AG08396 (cell line): ENCODE measurements around the gene TRIM65.
"Not testable (repeated sequence)": the region's sequence is repeated elsewhere in the genome, so short reads cannot be mapped to it uniquely, and the experiment has no call there.

ENCODE experiments used
- DNase-seq: peaks from one replicate; pipeline ENCODE4 v3.0.0; 2012; ENCODE audit warnings: low spot score, mixed read lengths

TRIM65 gene

DNA sequence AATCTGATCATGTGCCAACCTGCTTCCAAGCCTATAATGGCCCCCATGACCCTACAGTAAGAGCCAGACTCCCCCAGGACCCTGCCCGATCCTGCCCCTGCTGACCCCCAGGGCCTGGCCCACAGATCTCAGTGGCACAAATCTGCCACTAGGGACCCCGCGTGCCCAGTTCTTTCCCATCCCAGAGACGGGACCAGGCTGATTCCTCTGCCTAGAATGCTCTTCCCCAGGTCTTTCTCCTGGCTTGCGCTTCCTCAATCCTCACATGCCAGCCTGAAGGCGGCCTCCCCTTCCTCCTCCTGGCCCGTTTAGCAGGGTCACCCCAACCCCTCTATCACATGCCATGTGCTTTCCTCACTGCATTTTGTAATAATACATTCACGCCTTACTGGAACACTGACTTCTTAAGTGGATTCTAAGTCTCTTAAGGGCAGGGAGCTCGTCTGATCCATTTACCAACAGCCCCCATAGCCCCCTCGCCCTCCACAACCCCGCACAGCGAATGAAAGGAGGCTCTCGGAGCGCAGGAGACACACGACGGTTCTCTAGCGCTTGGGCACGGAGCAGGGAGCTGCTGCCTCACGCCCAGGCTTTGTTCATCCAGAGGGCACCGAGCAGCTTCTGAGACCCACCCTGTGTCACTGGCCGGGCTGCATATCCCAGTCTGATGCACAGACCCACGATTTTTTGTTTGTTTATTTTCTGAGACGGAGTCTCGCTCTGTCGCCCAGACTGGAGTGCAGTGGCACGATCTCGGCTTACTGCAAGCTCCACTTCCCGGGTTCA, 1.2 kb downstream of the TRIM65 start:
- peak; percentile 61 for DNase-seq

DNA sequence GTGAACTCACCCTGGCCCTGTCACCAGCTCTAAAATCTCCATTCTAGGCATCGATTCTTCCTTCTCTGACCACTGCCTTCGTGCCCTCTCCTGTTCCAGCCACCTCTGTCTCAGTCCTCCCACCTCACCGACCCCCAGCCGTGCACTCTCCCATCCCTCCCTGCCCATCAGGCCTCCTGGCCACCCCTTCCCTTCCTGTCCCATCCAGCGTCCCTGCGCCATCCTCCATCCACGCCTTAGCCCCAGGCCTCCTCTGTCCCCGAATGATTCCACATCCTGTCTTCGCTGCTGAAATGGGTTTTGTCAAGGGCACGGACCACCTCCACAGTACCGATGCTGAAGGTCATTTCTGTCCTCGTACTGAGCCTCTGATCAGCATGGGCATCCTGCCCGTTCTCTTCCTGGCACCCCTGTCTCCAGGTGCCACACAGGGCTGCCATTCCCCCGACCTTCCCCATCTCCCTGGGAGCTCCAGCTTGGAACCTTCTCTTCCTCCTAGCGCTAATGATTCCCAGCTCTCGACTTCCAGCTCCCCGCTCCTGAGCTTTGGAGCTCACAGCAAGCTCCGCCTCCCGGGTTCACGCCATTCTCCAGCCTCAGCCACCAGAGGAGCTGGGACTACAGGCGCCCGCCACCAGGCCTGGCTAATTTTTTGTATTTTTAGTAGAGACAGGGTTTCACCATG, 2.6 kb downstream of the TRIM65 start:
- DNase-seq = no peak

DNA sequence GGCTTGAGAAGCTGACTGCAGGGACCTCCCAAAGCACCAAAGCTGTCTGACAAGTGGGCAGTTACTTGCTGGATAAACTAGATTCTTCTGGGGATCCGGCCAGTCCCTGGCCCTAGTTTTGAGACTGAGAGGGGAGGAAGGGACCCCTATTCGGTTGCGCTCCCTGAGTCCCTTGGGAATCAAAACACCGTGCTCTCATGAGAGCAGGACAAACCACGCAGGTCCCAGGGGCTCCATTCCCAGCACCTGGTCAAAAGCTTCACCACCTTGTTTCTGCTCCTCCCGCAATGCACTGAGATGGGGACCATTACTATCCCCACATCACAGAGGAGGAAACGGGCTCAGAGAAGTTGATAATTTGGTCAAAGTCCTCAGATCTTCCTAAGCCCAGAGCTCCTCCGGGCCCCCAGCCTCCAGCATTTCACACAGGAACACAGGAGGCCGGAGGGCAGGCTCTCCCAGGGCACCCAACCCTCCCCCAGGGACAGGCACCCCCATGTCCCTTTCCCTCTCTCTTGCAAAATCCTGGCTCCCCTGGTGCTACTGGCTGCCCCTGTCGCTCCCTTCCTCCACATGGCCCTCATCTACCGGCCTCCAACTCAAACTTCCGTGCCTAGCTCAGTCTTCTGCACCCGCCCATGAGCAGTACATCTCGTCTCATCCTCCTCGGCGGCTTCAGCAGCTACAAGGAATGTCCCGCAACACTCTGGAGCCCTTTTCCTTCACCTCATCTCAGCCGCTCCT, 3.3 kb downstream of the TRIM65 start:
- DNase-seq = no peak

DNA sequence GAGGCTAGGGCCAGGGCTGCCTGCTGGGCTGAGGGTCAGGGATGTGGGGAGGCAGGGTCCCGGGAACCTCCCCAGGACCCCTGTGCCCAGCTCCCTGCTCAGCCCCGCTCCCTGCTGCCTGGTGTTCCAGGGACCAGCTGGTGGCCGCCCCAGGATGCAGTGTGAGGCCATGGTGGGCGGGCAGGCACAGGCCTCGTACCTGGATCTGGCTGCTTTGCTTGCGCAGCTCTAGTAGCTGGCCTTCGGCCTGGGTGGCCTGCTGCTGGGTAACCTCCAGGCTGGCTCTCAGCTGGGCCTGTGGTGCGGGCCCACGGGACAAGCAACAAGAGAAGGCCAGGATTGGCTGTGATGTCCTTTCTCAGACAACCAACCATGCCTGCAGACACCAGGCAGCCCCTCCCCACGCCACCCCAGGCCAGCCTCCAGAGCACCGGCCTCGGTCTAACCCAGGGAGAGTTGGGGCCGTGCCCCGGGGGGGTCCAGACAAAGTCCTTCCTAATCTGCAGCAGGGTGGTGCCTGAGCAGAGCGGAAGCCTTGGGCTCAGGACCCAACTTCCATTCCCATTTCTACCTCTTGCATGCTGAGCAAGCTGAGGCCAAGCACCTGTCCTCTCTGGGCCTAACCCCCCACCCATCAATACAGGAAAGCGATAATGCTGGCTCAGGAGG, 4.1 kb downstream of the TRIM65 start:
- DNase-seq = no peak

DNA sequence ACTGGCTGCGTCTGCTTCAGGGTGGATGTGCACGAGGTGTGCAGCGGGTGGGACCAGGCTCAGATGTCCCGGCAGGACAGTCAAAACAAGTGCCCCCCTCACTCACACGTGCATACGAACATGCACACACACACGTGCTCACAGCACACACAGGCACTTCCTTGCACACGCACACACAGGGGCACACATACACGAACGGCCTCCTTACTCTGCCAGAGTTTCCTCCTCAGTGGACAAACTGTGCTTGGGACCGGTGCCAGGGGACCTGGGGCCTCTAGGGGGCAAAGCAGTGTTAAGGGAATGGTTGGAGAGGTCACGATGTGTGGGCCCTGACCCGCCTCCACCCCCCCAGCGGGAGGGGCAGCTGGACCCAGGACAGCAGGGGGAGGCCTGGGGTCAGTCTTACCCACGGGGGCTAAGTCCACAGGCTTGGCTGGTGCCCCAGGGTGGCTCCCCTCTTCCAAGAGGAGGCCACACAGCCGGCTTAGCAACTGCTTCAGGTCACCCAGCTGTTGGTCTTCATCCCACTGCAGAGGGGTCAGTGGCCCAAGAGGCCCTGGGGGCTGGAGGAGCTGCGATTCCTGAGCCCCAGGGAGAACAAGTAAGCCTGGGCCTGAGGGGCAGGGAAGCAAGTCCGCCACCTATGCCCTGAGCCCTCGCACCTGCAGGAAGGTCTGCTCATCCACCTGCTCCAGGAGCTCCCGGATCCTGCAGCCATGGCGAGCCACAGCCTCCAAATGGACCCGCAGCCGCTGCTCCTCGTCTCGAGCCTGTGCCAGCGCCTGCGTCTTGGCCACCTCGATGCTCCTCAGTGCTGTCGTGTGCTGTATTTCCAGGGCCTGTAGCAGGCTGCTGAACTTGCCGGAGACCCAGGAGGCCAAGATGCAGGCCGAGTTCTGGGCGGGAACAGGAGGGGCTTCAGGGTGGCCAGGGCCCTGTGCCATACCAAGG, 4.9 kb downstream of the TRIM65 start:
- no peak for DNase-seq

DNA sequence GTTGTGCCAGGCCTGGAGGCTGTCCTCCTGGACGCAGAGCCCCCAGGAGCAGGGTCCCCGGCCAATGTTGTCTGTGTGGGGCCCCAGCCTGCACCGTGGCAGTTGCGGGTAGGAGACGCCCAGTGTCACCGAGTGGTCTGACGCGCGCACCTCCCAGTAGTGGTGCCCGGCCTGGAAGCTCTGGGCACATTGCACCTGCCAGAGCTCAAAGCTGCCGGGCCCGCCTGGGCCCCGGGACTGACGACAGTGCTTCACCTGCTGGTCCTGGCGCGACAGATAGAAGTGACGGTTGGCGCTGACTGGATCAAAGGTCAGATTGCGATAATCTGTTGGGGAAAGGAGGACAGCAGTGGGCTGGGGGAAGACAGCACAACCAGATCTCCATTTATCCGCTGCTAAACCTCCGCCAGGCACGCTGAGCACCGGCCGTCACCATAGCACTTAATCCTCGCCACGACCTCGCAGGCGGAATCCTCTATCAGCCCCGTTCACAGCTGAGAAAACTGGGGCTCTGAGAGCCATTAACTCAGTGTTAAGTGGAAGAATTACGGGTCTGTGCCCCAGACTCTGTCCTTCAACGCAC, 5.6 kb downstream of the TRIM65 start:
- no peak for DNase-seq

DNA sequence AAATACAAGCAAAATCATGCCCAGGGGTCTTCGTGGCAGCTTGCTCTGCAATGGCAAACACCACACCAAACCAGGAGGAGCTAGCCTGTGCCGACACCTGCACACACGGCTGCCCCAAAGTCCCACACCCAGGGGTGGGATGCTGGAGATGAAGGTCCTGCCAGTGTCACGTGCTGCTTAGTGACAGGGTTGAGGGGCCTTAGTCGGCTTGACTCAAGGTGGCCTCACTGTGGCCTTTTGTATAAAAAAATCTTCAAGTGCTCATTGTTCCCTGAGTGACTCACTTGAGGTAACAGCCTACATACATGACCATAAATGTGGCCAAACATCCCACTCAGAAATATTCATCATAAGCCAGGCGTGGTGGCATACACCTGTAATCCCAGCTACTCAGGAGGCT, 7.3 kb downstream of the TRIM65 start:
- DNase-seq = no peak

DNA sequence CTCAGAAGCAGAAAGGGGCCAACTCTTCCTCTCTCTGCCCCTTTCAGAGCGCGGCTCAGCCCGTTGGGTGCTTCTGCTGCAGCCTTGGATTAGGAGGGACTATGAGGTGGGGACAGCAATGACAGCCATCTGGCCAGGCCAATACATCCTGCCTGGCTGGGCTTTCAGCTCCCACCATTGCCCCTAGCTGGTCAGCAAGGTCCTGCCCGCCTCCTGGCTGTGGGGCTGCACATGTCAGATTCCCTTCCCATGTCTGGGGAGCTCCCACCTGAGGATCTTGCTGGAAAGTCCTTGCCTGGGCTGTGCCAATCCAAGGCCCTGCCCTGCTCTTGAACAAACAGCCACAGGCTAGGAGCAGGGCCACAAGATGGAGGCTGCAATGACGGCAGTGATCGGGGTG, 8.3 kb downstream of the TRIM65 start:
- no peak for DNase-seq

DNA sequence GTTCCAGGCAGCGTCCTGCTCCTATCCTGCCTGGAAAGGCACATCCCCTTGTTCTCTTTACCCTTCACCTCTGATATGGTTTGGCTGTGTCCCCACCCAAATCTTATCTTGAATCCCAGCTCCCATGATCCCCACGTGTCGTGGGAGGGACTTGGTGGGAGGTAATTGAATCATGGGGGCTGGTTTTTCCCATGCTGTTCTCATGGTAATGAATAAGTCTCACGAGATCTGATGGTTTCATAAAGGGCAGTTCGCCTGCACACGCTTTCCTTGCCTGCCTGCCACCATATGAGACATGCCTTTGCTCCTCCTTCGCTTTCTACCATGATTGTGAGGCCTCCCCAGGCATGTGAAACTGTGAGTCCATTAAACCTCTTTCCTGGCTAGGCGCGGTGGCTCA, 10.9 kb downstream of the TRIM65 start:
- DNase-seq = not testable (repeated sequence)

DNA sequence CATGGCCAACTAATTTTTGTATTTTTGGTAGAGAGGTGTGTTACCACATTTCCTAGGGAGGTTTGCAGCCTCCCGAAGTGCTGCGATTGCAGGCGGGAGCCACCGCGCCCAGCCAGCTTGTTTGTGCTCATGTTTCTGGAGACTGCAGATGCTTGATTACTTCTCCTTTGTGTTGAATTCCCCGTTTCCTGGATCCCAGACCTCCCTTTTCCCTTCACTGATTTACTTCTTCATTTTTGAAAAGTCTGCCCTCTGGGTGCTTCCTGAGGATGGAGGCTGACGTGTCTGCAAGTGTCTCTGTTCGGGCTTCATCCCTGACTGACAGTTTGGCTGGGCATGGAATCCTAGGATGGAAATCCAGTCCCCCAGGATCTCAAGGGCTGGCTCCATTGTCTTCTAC, 11.3 kb downstream of the TRIM65 start:
- DNase-seq = no peak

DNA sequence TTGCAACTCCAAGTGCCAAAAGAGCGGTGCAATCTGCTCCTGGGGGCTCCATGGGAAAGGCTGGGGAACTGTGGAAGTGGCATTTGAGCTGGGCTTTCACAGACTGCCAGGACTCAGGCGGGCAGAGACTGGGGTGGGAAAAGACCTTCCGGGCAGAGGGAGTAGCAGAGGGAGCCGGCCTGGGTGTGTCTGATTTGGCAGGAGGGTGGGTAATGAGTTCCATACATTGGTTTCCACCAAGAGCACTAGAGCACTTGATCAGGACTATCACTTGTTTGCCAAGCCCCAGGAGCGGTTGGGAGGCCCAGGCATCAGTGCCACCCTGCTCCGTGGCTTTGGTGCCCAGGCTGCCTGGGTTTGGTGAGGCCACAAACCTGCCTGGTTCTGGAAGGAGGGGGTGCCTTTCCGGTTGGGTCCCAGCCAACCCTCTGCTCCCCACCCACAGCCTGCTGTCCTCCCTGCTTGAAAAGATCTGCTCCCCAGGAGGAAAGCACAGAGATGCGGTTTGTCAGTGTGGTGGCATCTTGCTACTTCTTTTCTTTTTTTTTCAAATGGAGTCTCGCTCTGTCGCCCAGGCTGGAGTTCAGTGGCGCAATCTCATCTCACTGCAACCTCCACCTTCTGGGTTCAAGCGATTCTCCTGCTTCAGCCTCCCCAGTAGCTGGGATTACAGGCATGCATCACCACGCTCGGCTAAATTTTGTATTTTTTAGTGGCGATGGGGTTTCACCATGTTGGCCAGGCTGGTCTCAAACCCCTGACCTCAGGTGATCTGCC, 14.9 kb downstream of the TRIM65 start:
- no peak for DNase-seq

DNA sequence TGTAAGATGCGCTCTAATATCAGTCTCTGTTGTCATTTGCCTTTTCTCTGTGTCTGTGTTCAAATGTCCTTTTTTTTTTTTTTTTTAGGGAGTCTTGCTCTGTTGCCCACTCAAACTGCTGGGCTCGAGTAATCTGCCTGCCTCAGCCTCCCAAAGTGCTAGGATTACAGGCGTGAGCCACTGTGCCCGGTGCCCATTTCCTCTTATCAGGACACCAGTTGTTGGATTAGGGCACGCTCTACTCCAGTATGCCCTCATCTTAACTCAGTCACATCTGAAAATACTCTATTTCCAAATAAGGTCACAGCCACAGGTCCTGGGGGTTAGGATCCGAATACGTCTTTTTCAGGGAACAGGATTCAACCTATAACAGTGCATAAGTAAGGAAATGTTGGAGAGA, 16.5 kb downstream of the TRIM65 start:
- no peak for DNase-seq

DNA sequence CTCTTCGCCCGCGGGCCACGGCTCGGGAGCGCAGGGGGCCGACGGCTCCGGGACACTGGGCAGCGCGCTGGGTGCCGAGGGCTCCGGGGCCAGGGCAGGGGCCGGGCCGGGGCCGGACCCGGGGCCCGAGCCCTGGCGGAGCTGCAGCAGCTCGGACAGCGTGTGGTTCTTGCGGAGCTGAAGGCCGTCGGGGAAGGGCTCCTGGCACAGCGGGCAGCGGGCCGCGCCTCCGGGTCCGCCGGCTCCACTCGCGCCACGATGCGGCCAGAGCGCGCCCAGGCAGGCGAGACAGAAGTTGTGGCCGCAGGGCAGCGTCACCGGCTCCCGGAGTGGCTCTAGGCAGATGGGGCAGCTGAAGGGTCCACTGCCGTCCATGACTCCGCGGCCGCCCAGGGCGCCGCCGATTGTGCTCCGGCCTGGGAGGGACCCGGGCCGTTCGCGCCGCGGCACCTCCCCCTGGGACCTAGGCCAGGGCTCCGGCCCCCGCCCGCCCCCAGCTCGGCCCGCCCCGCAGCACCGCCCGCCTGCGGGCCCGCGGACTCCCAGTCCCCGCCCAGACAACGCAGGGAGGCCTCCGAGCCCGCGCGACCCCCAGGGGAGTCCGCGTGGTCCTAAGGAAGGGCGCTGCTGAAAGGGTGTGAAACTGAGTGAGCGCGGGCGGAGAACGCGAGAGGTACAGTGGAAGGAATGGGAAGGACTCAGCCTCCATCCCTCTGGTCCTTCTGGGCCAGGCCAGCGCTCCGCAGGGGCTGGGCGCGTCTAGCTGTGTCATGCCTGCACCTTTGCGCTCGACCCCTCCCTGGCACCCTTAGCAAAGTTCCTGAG, 18.4 kb downstream of the TRIM65 start, which contains the start of gene TRIM47:
TSS of gene TRIM47 (minus strand) at position 408 of the 825 bp plus-strand sequence. CDS start at position 375, 33 bp downstream.
- peak; percentile 81 for DNase-seq

DNA sequence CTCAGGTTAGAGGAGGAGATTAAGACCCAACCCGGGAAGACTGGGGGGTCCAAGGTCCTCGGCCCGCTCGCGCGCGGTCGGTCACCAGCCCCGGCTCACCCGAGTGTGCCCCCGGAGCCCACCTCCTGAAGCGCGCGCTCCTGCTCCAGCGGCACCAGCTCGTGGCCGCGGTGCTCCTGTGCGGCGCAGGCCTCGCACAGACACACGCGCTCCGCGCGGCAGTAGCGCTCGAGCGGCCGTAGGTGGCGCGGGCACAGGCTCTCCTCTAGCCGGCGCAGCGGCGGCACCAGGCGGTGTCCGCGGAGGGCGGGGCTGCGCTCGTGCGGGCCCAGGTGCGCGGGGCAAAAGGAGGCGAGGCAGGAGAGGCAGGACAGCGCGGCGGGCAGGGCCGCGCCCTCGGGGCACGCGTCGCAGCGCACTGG, 19.0 kb downstream of the TRIM65 start:
- peak; percentile 80 for DNase-seq

DNA sequence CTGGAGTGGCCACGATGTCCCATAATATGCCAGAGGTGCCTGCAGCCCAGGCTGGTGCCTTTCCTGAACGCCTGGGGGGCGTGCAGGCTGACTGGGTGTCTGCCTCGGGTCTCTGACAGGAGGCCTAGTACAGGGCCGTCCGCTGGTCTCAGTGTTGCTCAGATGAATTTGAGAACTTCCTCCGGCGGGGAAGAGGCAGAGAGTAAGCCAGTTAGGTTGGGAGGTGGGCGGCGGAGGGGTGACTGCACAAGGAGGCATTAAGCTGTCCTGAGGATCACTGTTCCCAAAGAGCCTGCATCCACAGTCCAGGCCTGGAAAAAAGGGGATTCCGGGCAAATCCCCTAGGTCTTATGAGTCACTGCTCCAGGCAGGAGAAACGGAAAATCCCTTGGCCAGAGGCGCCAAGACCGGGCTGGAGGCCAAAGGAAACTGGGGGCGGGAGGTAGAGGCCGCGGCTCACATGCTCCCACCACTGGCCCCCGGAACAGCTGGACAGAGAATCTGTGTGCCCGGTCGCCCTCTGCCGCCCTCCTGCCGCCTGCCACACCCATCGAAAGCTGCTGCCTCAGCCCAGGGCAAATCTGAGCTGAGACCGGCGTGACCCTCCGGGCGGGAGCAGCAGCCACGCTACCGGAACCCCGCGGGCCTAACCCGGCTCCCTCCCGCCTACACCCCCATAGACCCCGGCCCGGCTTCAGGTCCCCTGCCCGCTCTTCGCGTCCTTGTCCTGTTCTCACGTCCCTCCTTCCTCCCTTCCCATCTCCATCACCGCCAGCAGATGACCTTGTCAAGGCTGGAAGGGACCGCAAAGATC, 19.6 kb downstream of the TRIM65 start:
- DNase-seq = peak; percentile 91

DNA sequence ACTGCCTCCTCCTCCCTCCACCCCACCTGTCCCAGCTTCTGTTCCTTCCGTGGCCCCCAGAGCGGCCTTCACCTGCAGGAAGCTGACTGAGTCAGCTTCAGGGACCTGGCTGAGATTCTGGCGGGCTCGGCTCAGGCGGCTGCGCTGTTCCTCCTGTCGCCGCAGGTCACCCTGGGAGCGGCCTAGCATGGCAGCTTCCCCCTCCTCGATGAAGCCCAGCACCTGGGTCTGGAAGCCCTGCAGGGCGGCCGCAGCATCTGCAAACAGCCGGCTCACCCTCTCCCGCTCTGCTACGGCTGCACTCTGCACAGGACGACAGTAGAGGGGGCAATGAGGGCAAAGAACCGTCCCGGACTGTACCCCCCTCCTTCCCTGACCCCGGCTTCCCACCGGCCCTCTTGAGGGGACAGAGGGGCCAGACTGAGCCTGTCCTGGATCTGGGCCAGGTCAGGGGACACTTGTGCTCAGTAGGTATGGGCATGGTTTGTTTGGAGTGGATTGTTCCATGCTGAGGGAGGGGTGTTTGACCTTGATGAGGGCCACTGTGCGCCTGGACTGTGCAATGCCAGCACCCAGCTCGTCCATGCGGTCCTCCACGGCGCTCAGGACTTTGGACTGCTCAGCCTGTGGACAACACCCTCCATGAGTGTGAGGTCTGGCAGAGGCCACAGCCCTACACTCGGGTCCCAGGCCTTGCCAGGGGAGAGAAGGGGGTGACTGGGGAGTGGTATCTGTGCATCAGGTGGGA, 20.4 kb downstream of the TRIM65 start:
- no peak for DNase-seq

DNA sequence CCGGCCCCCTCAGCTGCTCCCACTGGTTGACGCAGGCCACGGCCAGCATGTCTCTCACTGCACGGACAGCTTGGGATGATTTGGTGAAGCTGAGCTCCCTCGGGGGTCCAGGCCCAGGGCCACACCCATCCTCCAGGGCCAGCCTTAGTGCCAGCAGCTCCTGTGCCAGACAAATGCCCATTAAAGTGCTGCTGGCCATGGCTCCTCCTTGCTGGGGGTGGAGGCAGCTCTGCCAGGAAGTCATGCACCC, 20.9 kb downstream of the TRIM65 start:
- no peak for DNase-seq
